Thyroid gland (tissue), 4 donors: ENCODE data around the gene RGMB.

Experiments
- POLR2A ChIP-seq, 2 donors: fragments of 450-650 bp; IDR thresholded peaks; one replicate each; pipeline ENCODE4 v1.6.1; 2017; ENCODE audit warnings: antibody characterized with exemption in 2 of 2, mild to moderate bottlenecking in 2 of 2, moderate library complexity in 1 of 2
- TF ChIP-seq, protein P1 (sequence below), 6 experiments: fragments of 200-600 bp in 3 of 6; fragments of 450-650 bp in 3 of 6; sonication (generic) in 3 of 6; IDR thresholded peaks; one replicate each; pipeline ENCODE4 v1.5.1; 2016 to 2019; ENCODE audit warnings: antibody characterized with exemption in 6 of 6, mild to moderate bottlenecking in 2 of 6, inconsistent platforms in 1 of 6, moderate library complexity in 1 of 6

DNA sequence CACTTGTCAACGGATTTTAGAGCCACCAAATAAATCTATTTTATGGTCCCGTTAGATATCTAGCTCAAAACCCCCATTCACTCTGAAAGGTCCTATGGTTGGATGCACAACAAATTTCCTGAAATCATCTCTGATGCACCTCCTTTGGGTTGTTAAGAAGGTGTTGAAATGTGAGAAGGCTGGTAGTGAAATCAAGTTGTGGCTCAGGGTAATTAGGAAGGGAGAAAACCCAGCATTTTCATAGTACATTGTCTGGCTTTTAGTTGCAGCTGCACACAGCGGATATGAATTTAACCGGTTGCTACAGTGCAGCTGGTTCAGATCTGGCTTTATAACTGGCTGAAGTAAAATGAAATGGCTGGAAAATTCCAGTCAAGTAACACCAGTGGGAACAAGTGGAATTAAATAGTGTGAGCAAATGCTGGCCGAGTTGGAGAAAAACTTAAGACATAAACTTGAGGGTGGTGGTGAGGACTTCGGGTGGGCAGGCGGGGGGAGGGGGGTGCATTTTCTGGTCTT lies 17.6 kb downstream of the RGMB start:
- TF ChIP-seq, protein P1, sequence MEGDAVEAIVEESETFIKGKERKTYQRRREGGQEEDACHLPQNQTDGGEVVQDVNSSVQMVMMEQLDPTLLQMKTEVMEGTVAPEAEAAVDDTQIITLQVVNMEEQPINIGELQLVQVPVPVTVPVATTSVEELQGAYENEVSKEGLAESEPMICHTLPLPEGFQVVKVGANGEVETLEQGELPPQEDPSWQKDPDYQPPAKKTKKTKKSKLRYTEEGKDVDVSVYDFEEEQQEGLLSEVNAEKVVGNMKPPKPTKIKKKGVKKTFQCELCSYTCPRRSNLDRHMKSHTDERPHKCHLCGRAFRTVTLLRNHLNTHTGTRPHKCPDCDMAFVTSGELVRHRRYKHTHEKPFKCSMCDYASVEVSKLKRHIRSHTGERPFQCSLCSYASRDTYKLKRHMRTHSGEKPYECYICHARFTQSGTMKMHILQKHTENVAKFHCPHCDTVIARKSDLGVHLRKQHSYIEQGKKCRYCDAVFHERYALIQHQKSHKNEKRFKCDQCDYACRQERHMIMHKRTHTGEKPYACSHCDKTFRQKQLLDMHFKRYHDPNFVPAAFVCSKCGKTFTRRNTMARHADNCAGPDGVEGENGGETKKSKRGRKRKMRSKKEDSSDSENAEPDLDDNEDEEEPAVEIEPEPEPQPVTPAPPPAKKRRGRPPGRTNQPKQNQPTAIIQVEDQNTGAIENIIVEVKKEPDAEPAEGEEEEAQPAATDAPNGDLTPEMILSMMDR (IDR thresholded peaks at IDR 0.05) = no peak
- TF ChIP-seq POLR2A (IDR thresholded peaks at IDR 0.05) = no peak
